Measurements from ENCODE around the gene CDH4. TPM values are rescaled to one million over a fixed set of nuclear protein-coding genes. Genes with fewer than 3 reads are reported as not detected.

Gene CDH4
- total RNA-seq, 1 donor from 2014 or later, result 2.9 TPM

- H3K9ac ChIP-seq, result no peak overlapping the region
- no peak for DNase-seq (ENCODE audit: low spot score)
- Mint-ChIP-seq H3K9me3 (no peaks in the 10 kb centered on the region), H3K4me1 (peaks cover 37% of the 10 kb centered on the region), H3K36me3 (no peaks in the 10 kb centered on the region), H3K4me3 (no peak overlapping the region), H3K27me3 (ENCODE audit: insufficient read depth, low read depth) (peaks cover 6% of the 10 kb centered on the region), H3K27ac (no peak overlapping the region)
- no peak overlapping the region for H3K4me2 ChIP-seq
- no peaks in the 10 kb centered on the region for H3K9me3 ChIP-seq (ENCODE audit: low read depth)
- H2AFZ ChIP-seq (replicated peaks), result no peak overlapping the region
- no peaks in the 10 kb centered on the region for H3K36me3 ChIP-seq
- H3K4me3 ChIP-seq, result no peak overlapping the region
- TF ChIP-seq EZH2phosphoT487 (IDR thresholded peaks at IDR 0.05) (no peak), CTCF (IDR thresholded peaks at IDR 0.05) (no peak), EZH2 (IDR thresholded peaks at IDR 0.05) (no peak)
- H3K79me2 ChIP-seq (ENCODE audit: low read depth), result no peaks in the 10 kb centered on the region
- H3K27ac ChIP-seq, result no peak overlapping the region
- H3F3A ChIP-seq (ENCODE audit: low read depth), result no peaks in the 10 kb centered on the region
- peaks cover 12% of the 10 kb centered on the region for H3K4me1 ChIP-seq
- H3K27me3 ChIP-seq, result peaks cover 28% of the 10 kb centered on the region
- no peaks in the 10 kb centered on the region for H4K20me1 ChIP-seq (ENCODE audit: low read depth)
Observed at GRCh38 chr20:61682114-61682995, 430.3 kb downstream of the CDH4 start.

- peaks cover 28% of the 10 kb centered on the region for H3K27me3 ChIP-seq
- no peak overlapping the region for H3K9ac ChIP-seq
- Mint-ChIP-seq H3K9me3 (no peaks in the 10 kb centered on the region), H3K27me3 (ENCODE audit: insufficient read depth, low read depth) (peaks cover 6% of the 10 kb centered on the region), H3K36me3 (no peaks in the 10 kb centered on the region), H3K27ac (no peak overlapping the region), H3K4me1 (peaks cover 43% of the 10 kb centered on the region), H3K4me3 (no peak overlapping the region)
- TF ChIP-seq EZH2phosphoT487 (IDR thresholded peaks at IDR 0.05) (no peak), CTCF (IDR thresholded peaks at IDR 0.05) (no peak), EZH2 (IDR thresholded peaks at IDR 0.05) (no peak)
- no peaks in the 10 kb centered on the region for H3K36me3 ChIP-seq
- H3K4me3 ChIP-seq, result no peak overlapping the region
- no peak for DNase-seq (ENCODE audit: low spot score)
- peaks cover 12% of the 10 kb centered on the region for H3K4me1 ChIP-seq
- no peaks in the 10 kb centered on the region for H3K79me2 ChIP-seq (ENCODE audit: low read depth)
- no peaks in the 10 kb centered on the region for H3K9me3 ChIP-seq (ENCODE audit: low read depth)
- H3F3A ChIP-seq (ENCODE audit: low read depth), result no peaks in the 10 kb centered on the region
- H4K20me1 ChIP-seq (ENCODE audit: low read depth), result no peaks in the 10 kb centered on the region
- H3K27ac ChIP-seq, result no peak overlapping the region
- H3K4me2 ChIP-seq, result no peak overlapping the region
- no peak overlapping the region for H2AFZ ChIP-seq (replicated peaks)
Observed at GRCh38 chr20:61682996-61683681, 431.1 kb downstream of the CDH4 start.

- no peak overlapping the region for H3K4me3 ChIP-seq
- H3K9ac ChIP-seq, result no peak overlapping the region
- no peak for DNase-seq (ENCODE audit: low spot score)
- TF ChIP-seq EZH2phosphoT487 (IDR thresholded peaks at IDR 0.05) (no peak), CTCF (IDR thresholded peaks at IDR 0.05) (no peak), EZH2 (IDR thresholded peaks at IDR 0.05) (no peak)
- H3K27ac ChIP-seq, result no peak overlapping the region
- H3F3A ChIP-seq (ENCODE audit: low read depth), result no peaks in the 10 kb centered on the region
- H3K27me3 ChIP-seq, result peaks cover 28% of the 10 kb centered on the region
- Mint-ChIP-seq H3K36me3 (no peaks in the 10 kb centered on the region), H3K9me3 (no peaks in the 10 kb centered on the region), H3K27me3 (ENCODE audit: insufficient read depth, low read depth) (peaks cover 6% of the 10 kb centered on the region), H3K4me3 (no peak overlapping the region), H3K4me1 (peaks cover 45% of the 10 kb centered on the region), H3K27ac (no peak overlapping the region)
- no peak overlapping the region for H3K4me2 ChIP-seq
- no peaks in the 10 kb centered on the region for H3K36me3 ChIP-seq
- H4K20me1 ChIP-seq (ENCODE audit: low read depth), result no peaks in the 10 kb centered on the region
- no peaks in the 10 kb centered on the region for H3K9me3 ChIP-seq (ENCODE audit: low read depth)
- H3K79me2 ChIP-seq (ENCODE audit: low read depth), result no peaks in the 10 kb centered on the region
- H3K4me1 ChIP-seq, result peaks cover 12% of the 10 kb centered on the region
- no peak overlapping the region for H2AFZ ChIP-seq (replicated peaks)
Observed at GRCh38 chr20:61683721-61684120, 431.7 kb downstream of the CDH4 start.

All from neural progenitor cell (in vitro differentiated cells).